Brain microvascular endothelial cell (primary cell): ENCODE results near the gene WWC2.

Source experiments
- DNase-seq: peaks from one replicate; pipeline ENCODE4 v3.0.0-alpha.2; 2020
- H3K27ac ChIP-seq: fragments of 250-450 bp; sonication (Bioruptor Pico); 2 replicates; pipeline ENCODE4 v1.5.1; 2020; ENCODE audit warnings: mild to moderate bottlenecking, moderate library complexity
- H3K27me3 ChIP-seq: fragments of 250-450 bp; sonication (Bioruptor Pico); replicated peaks from 2 replicates; pipeline ENCODE4 v1.5.1; 2020; ENCODE audit warnings: mild to moderate bottlenecking
- H3K36me3 ChIP-seq: fragments of 250-450 bp; sonication (Bioruptor Pico); replicated peaks from 2 replicates; pipeline ENCODE4 v1.5.1; 2020; ENCODE audit warnings: mild to moderate bottlenecking
- H3K4me3 ChIP-seq: 2 replicates; pipeline ENCODE4 v1.5.1; 2011; ENCODE audit warnings: low read depth, mild to moderate bottlenecking, control low read depth, low read length, moderate library complexity
- in situ Hi-C: cut with HindIII; loops from 2 replicates; pipeline ENCODE4 v1.10.0; 2017; ENCODE audit warnings: low sequenced_read_pairs, low pct_ligation_motif_present
- TF ChIP-seq, protein P1 (sequence below): IDR thresholded peaks from 2 replicates; pipeline ENCODE4 v1.5.1; 2011; ENCODE audit warnings: low read depth, mild to moderate bottlenecking, moderate library complexity, low read length, control low read depth, inconsistent platforms; ENCODE audit errors: missing control alignments

The WWC2 gene

DNA sequence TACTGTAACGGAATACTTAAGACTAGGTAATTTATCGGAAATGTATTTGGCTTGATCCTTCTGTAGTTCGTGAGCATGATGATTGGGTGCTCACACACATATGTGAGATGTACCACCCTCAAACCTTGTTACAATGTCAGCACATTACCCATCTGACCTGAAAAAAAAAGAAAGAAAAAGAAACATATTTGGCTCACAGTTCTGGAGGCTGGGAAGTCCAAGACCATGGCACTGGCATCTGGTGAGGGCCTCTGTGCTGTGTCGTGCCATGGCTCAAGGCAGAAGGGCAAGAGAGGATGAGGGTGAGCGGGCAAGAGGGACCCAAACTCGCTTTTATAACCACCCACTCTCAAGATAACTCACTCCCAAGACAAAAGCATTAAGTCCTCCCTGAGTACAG is 230.2 kb downstream of the WWC2 start:
- Histone ChIP-seq H3K27me3 (no peaks in the 10 kb centered on the region), H3K27ac (no peak overlapping the region), H3K36me3 (no peaks in the 10 kb centered on the region), H3K4me3 (no peak overlapping the region)
- in situ Hi-C loops, result no loop called here
- DNase-seq, result no peak
- TF ChIP-seq, protein P1, sequence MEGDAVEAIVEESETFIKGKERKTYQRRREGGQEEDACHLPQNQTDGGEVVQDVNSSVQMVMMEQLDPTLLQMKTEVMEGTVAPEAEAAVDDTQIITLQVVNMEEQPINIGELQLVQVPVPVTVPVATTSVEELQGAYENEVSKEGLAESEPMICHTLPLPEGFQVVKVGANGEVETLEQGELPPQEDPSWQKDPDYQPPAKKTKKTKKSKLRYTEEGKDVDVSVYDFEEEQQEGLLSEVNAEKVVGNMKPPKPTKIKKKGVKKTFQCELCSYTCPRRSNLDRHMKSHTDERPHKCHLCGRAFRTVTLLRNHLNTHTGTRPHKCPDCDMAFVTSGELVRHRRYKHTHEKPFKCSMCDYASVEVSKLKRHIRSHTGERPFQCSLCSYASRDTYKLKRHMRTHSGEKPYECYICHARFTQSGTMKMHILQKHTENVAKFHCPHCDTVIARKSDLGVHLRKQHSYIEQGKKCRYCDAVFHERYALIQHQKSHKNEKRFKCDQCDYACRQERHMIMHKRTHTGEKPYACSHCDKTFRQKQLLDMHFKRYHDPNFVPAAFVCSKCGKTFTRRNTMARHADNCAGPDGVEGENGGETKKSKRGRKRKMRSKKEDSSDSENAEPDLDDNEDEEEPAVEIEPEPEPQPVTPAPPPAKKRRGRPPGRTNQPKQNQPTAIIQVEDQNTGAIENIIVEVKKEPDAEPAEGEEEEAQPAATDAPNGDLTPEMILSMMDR, result no peak

DNA sequence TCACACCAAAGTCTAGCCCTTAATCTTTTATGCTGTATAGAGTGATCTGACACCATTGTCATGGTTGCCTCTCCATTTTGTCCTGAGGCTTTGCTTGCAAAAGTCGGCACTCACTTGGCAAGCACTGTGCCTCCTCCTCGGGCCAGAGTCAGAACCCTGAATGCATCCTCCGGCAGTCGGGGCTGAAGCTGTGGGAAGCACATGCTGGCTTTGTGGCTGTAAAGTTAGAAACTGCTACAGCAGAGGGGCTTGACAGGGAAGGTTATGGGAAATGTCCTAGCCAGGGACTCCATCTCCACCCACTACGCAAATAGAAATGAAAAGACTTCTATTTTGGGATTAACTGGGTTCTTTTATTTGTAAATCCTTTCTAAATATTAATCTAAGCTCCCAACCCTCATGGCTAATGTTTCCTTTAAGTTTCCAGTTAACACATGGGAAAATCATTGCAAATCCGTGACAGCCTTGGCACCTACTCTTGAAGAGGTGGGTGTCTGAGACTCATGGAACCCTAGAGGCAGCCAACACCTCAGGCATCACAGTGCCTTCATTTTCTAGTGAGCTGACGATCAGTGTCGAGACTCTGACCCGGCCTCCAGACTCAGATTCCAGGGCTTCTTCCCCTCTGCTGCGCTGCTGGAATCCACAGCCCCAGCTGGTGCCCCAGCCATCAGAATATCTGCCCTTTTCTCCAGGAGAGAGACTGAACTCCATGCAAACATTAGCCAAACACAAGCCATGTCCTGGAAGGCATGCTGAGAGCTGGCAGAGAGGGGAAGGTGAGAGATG is 231.1 kb downstream of the WWC2 start:
- Histone ChIP-seq H3K36me3 (no peaks in the 10 kb centered on the region), H3K27me3 (no peaks in the 10 kb centered on the region), H3K4me3 (no peak overlapping the region), H3K27ac (no peak overlapping the region)
- TF ChIP-seq, protein P1, result no peak
- in situ Hi-C loops, result no loop called here
- no peak for DNase-seq

DNA sequence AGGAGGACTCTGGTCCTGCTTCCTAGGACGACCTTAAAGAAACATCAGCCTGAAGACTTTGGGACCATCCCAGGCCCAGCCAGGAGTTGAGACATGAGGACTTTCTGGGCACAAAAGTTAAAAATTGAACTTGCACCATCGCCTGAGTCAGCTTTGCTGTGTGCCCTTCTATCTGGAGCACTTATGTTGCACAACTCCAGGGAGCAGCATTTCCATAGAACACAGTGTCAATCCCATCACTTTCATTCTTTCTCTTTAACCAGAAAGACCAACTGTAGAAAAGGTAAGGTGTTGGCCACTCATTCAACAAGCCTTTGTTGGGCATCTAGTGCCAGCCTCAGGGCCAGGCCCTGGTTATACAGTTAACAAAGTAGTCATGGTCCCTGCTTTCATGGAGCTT is 231.8 kb downstream of the WWC2 start:
- no peak overlapping the region for H3K27ac ChIP-seq
- in situ Hi-C loops, result no loop called here
- no peak for DNase-seq
- H3K27me3 ChIP-seq, result no peaks in the 10 kb centered on the region
- no peak overlapping the region for H3K4me3 ChIP-seq
- H3K36me3 ChIP-seq, result no peaks in the 10 kb centered on the region
- TF ChIP-seq, protein P1, result no peak

DNA sequence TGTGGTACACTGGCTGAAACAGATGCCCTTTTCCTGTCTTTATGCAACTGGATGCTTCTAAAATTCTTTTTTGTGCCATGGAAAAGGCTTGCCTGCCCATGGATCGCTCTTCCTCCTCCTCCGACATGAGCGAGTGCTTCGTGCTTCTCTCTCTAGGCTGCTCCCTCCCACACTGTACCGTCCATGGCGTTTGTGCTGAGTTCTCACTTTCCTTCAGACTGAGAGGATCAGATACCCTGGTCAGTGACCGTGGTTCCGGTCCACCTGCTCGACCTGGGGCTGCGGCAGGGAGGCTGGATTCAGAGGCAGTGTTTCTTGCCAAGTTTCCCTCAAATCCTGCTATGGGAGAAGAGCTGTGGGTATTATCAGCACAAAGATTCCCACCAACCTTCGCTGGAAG is 233.4 kb downstream of the WWC2 start:
- TF ChIP-seq, protein P1, result no peak
- DNase-seq, result no peak
- Histone ChIP-seq H3K4me3 (no peak overlapping the region), H3K27me3 (no peaks in the 10 kb centered on the region), H3K36me3 (no peaks in the 10 kb centered on the region), H3K27ac (no peak overlapping the region)
- in situ Hi-C loops, result no loop called here

DNA sequence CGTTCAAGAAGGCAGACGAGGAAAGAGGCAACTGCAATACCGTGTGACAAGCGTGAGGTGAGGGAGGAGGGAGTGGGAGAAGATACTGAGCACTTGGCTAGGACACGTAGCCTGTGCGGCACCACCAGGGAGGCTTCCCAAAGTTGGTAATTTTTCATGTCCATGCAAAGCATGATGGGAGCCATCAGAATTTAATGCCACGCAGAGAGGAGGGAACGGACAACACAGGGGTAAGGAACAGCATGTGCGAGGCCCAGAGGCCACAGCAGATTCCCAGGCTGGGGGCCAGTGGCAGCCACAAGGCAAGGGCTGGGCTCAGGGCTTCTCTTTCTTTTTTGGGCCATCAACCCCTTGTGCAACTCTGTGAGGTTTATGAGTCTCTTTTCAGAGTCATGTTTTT is 234.1 kb downstream of the WWC2 start:
- no peak for DNase-seq
- Histone ChIP-seq H3K27me3 (no peaks in the 10 kb centered on the region), H3K27ac (no peak overlapping the region), H3K36me3 (no peaks in the 10 kb centered on the region), H3K4me3 (no peak overlapping the region)
- in situ Hi-C loops, result no loop called here
- TF ChIP-seq, protein P1, result no peak

DNA sequence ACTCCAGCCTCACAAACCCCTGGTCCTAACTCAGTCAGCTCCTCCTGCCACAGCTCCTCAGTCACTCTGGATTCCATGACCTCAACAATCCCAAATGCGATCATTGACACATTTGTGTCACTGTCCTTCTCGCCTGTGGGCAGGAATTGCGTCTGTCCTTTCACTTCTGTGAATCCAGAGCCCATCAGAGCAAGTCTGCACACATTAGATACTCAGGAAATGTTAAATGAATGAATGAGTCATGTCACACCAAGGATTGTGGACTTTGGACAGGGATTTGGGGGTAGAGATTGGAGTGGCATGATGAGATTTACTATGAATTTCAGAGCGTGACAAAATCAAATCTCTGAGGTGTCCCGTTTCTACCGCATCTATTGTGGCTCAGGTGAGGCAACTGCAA is 234.9 kb downstream of the WWC2 start:
- Histone ChIP-seq H3K4me3 (no peak overlapping the region), H3K27me3 (no peaks in the 10 kb centered on the region), H3K36me3 (no peaks in the 10 kb centered on the region), H3K27ac (no peak overlapping the region)
- no peak for DNase-seq
- in situ Hi-C loops, result no loop called here
- TF ChIP-seq, protein P1, result no peak
